IPS DF 6.9 (cell line): ENCODE results near the gene FNDC3B.

Source experiments
- DNase-seq: peaks from one replicate; pipeline ENCODE4 v3.0.0-alpha.2; 2013; ENCODE audit warnings: low read depth, low spot score
- H3K27ac ChIP-seq: one replicate; pipeline ENCODE4 v1.5.1; 2013; ENCODE audit warnings: low read length, control low read depth
- H3K27me3 ChIP-seq: 2 replicates; pipeline ENCODE4 v1.6.1; 2013; ENCODE audit warnings: mild to moderate bottlenecking, low read length; ENCODE audit not compliant: control insufficient read depth, insufficient read depth
- H3K36me3 ChIP-seq: 2 replicates; pipeline ENCODE4 v1.6.1; 2013; ENCODE audit warnings: low read length; ENCODE audit not compliant: control insufficient read depth, insufficient read depth
- H3K4me1 ChIP-seq: 2 replicates; pipeline ENCODE4 v1.6.1; 2013; ENCODE audit warnings: low read length; ENCODE audit not compliant: control insufficient read depth, insufficient read depth
- H3K4me3 ChIP-seq: 2 replicates; pipeline ENCODE4 v1.5.1; 2013; ENCODE audit warnings: mild to moderate bottlenecking, low read length
- H3K9me3 ChIP-seq: 2 replicates; pipeline ENCODE4 v1.6.1; 2013; ENCODE audit warnings: low read length, inconsistent platforms; ENCODE audit not compliant: control insufficient read depth, insufficient read depth
- WGBS: extraction: QIAGEN DNeasy Blood & Tissue Kit; methylation state at CpG from one replicate; pipeline ENCODE4 v1.1.7; 2013; ENCODE audit warnings: mixed read lengths, missing lambda C conversion rate; ENCODE audit not compliant: insufficient read length, insufficient coverage; 5-methylcytosine and 5-hydroxymethylcytosine counted together

The FNDC3B gene

DNA sequence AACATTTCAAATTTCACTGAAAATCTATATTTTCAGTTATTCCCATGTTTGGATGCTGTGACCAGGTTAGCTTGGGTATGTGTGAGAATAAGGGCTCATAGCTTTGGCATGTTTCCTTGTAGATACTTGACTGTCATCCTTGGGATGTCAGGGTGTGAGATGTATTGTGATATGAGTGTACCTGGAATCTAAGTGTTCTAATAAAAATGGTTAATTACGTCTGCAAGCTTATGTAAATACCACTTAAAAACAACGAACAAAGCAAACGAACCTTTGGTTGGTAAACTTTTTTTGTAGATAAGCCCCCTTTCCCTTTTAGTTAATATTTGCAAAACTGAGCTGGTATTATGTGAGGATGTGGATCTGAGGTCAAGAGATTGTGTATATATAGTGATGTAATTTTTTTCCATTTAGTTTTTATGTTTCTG, 63.5 kb downstream of the FNDC3B start:
- Histone ChIP-seq H3K36me3 (no peaks in the 10 kb centered on the region), H3K27ac (no peak overlapping the region), H3K27me3 (no peaks in the 10 kb centered on the region), H3K4me3 (no peak overlapping the region), H3K9me3 (no peaks in the 10 kb centered on the region), H3K4me1 (peaks cover 2% of the 10 kb centered on the region; the same call in 1 of the 2 replicates)
- no peak for DNase-seq
- no CpG with 5 or more reads among the region's 3 CpGs for WGBS

DNA sequence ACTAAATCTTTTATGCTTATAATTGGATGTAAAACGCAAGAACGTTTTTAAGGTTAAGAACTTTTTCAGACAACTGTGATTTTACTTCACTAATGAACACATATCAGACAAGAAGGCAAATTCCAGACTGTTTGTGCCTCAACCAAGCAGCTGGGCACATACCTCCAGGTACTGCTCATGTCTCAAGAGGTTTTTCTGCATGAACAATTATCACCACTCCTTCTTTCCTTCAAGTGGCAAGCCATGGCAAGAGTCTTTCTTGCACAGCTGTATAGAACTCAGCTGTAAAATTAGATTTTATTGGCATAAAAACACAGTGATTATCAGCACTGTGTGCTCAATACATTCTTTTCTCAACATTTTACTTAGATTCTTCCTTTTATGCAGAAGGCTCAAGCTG, 64.3 kb downstream of the FNDC3B start:
- Histone ChIP-seq H3K4me1 (peaks cover 4% of the 10 kb centered on the region; the same call in 1 of the 2 replicates), H3K27ac (no peak overlapping the region), H3K36me3 (no peaks in the 10 kb centered on the region), H3K9me3 (no peaks in the 10 kb centered on the region), H3K27me3 (no peaks in the 10 kb centered on the region), H3K4me3 (no peak overlapping the region)
- no CpG with 5 or more reads among the region's 2 CpGs for WGBS
- no peak for DNase-seq

- Histone ChIP-seq H3K27me3 (no peaks in the 10 kb centered on the region), H3K36me3 (no peaks in the 10 kb centered on the region), H3K27ac (no peak overlapping the region), H3K4me1 (peaks cover 4% of the 10 kb centered on the region; the same call in 1 of the 2 replicates), H3K4me3 (no peak overlapping the region), H3K9me3 (no peaks in the 10 kb centered on the region)
- peak; percentile 64 for DNase-seq
- no CpG with 5 or more reads among the region's 2 CpGs for WGBS
Observed at GRCh38 chr3:172104471-172105072, 65.2 kb downstream of the FNDC3B start.

- WGBS, result no CpG with 5 or more reads among the region's 4 CpGs
- Histone ChIP-seq H3K4me3 (no peak overlapping the region), H3K27me3 (no peaks in the 10 kb centered on the region), H3K27ac (no peak overlapping the region), H3K36me3 (no peaks in the 10 kb centered on the region), H3K9me3 (no peaks in the 10 kb centered on the region), H3K4me1 (peaks cover 4% of the 10 kb centered on the region; the same call in 1 of the 2 replicates)
- no peak for DNase-seq
Observed at GRCh38 chr3:172106037-172106954, 66.9 kb downstream of the FNDC3B start.

DNA sequence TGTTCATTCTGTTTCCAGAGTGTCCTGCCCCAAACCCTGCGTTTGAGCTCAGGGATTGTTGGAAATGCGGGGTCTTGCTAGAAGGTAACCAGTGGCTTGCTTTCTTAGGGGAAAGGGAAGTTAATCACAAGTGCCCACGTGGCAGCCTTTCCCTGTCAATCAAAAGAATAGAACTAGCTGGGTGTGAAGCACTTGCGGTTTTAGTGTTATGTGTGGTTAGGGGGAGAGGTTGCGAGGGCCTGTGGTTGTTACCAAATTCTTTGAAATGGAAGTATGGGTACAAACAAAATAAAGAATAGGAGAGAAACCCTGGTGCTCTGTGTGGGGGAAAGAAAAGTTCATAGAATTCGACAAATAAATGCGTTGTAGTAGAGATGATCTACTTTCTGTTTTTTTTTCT, 67.6 kb downstream of the FNDC3B start:
- H3K4me3 ChIP-seq, result no peak overlapping the region
- no peaks in the 10 kb centered on the region for H3K36me3 ChIP-seq
- no peak for DNase-seq
- peaks cover 4% of the 10 kb centered on the region; the same call in 1 of the 2 replicates for H3K4me1 ChIP-seq
- WGBS, result 100% methylated on average over 1 of the region's 7 CpGs
- H3K9me3 ChIP-seq, result no peaks in the 10 kb centered on the region
- H3K27ac ChIP-seq, result no peak overlapping the region
- H3K27me3 ChIP-seq, result no peaks in the 10 kb centered on the region

DNA sequence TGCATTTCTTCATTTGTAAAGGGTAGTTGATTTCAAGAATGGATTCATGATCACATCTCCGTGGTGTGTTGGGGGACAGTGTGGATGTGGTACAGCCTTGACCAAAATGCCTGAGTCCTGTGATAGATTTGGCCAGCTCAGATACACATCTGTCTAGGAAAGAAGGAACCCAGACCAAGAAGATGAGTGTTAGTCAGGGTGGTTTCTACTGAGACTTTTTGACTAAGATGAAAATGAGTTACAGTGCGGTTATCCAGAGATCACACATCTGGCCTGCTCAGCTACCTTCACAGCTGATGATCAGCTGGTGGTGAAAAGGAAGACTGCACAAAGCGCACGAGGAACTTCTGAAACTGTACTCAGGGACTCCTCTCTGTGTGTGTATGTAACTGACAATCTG, 68.0 kb downstream of the FNDC3B start:
- H3K36me3 ChIP-seq, result no peaks in the 10 kb centered on the region
- no peak for DNase-seq
- WGBS, result no CpG with 5 or more reads among the region's 4 CpGs
- H3K27ac ChIP-seq, result no peak overlapping the region
- no peaks in the 10 kb centered on the region for H3K27me3 ChIP-seq
- H3K4me3 ChIP-seq, result no peak overlapping the region
- H3K9me3 ChIP-seq, result no peaks in the 10 kb centered on the region
- H3K4me1 ChIP-seq, result peaks cover 4% of the 10 kb centered on the region; the same call in 1 of the 2 replicates

DNA sequence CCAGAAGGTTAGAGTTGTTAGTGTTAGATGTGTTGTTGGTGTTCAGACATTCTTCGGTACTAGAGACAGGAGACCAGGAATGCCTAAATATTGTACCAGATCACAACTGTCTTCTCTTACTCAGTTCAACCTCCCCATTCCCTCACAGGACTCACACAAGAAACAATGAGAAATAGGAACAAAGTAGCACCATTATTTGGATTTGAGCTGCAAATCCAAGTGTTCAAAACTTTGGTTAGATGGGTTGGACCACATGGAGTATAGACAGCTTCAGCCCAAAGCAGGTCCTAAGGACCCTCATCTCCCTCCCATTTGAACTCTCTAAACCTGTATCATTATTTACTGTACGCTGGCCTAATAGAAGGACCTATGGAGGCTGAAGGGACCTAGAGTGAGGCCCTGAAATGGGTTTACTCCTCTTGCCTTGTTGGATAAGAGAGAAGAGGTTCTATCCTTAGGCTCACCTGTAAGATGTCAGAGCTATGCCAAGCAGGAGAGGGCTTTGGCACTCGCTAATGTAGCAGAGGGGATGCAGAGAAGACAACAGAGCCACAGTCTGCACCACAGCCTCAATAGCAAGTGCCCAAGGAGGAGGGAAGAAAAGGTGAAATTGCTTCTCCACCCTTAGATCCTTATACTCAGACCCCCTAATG, 70.9 kb downstream of the FNDC3B start:
- Histone ChIP-seq H3K4me3 (no peak overlapping the region), H3K9me3 (no peaks in the 10 kb centered on the region), H3K27me3 (no peaks in the 10 kb centered on the region), H3K36me3 (no peaks in the 10 kb centered on the region), H3K4me1 (peaks cover 4% of the 10 kb centered on the region; the same call in 1 of the 2 replicates), H3K27ac (no peak overlapping the region)
- WGBS, result no CpG with 5 or more reads among the region's 3 CpGs
- DNase-seq, result no peak

DNA sequence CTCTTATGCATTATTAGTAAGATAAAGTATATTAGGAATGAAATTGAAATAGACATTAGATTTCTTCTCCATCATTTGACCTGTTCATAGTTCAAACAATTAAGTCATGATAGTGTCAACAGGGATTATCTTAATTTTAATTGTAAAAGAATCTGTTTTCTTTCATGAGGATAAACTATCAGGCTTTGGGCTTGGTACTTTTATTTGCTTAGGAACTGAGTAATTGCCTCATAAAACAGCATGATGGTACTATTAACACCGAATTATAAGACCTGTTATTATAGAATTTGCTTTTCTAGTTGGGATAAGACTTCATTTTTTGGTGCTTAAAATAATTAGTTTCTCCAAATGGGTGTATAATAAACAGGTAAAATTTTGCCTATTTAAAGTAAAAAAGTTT, 71.8 kb downstream of the FNDC3B start:
- no peaks in the 10 kb centered on the region for H3K27me3 ChIP-seq
- no peaks in the 10 kb centered on the region for H3K36me3 ChIP-seq
- no peaks in the 10 kb centered on the region for H3K9me3 ChIP-seq
- DNase-seq, result no peak
- WGBS, result no CpG with 5 or more reads among the region's 1 CpG
- H3K4me3 ChIP-seq, result no peak overlapping the region
- H3K4me1 ChIP-seq, result peaks cover 4% of the 10 kb centered on the region; the same call in 1 of the 2 replicates
- H3K27ac ChIP-seq, result no peak overlapping the region

DNA sequence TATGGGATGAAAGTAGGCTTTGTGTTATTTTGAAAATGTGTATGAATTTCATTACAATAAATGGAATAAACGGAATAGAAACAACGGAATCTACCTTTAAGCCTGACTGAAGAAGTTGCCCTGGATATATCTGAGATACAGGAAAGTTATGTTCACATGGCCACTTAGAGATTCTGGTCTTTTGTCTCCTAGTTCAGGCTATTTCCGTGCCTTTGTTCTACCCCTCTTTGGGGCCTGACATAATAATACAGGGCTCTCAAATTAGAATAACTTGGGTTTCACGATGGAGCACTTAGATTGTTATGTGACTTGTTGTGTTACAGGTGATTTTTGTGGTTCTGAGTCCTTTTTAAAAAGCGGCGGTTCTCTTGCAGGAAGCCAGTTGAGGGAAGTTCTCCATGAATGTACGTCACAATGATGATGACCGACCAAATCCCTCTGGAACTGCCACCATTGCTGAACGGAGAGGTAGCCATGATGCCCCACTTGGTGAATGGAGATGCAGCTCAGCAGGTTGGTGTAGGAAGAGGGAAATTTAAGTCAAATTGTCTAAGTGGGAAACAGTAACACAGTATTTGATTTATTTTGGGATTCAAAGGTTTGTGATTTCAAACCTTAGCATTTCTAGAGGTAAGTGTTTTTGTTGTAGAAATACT, 72.8 kb downstream of the FNDC3B start:
- H3K4me3 ChIP-seq, result no peak overlapping the region
- H3K27ac ChIP-seq, result no peak overlapping the region
- no CpG with 5 or more reads among the region's 9 CpGs for WGBS
- no peaks in the 10 kb centered on the region for H3K9me3 ChIP-seq
- DNase-seq, result no peak
- peaks cover 2% of the 10 kb centered on the region; the same call in 1 of the 2 replicates for H3K4me1 ChIP-seq
- no peaks in the 10 kb centered on the region for H3K36me3 ChIP-seq
- H3K27me3 ChIP-seq, result no peaks in the 10 kb centered on the region

GRCh38 chr3:172112734-172113120, 73.3 kb downstream of the FNDC3B start:
- H3K4me1 ChIP-seq, result peaks cover 2% of the 10 kb centered on the region; the same call in 1 of the 2 replicates
- no peaks in the 10 kb centered on the region for H3K27me3 ChIP-seq
- no peak for DNase-seq
- WGBS, result 100% methylated on average over 1 of the region's 5 CpGs
- H3K4me3 ChIP-seq, result no peak overlapping the region
- no peak overlapping the region for H3K27ac ChIP-seq
- H3K9me3 ChIP-seq, result no peaks in the 10 kb centered on the region
- H3K36me3 ChIP-seq, result no peaks in the 10 kb centered on the region
